ENCODE measurements around the gene PSME3IP1.

Gene PSME3IP1

DNA sequence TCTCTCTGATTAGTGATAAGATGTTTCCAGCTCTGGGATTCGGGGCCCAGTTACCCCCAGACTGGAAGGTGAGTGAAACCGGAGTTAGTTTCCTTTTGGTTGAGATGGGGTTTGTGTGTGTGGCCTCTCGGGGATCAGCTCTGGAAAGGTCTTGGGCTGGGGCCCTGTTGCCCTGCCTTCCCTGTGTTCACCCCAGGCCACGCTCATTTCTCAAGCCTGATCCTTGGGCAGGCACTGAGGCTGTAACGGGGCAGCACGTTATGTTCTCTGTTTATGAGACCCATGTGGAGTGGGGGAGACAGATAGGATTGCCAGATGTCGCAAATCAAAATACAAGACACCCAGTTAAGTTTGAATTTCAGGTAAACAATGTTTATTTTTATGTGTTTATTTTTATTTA is 58.0 kb downstream of the PSME3IP1 start:
- Mint-ChIP-seq H3K4me3 (peak overlapping the region; percentile 4 to 47), H3K9me3 (no peaks in the 10 kb centered on the region), H3K36me3 (ENCODE audit: insufficient read depth) (peaks cover 3% of the 10 kb centered on the region), H3K27ac (peak overlapping the region; percentile 56 to 89), H3K4me1 (ENCODE audit: low read depth in 2 of 2) (peaks cover 69 to 73% of the 10 kb centered on the region in 2 donors), H3K27me3 (no peaks in the 10 kb centered on the region)
- DNase-seq (no peak), ATAC-seq (replicated peaks) (no peak)

DNA sequence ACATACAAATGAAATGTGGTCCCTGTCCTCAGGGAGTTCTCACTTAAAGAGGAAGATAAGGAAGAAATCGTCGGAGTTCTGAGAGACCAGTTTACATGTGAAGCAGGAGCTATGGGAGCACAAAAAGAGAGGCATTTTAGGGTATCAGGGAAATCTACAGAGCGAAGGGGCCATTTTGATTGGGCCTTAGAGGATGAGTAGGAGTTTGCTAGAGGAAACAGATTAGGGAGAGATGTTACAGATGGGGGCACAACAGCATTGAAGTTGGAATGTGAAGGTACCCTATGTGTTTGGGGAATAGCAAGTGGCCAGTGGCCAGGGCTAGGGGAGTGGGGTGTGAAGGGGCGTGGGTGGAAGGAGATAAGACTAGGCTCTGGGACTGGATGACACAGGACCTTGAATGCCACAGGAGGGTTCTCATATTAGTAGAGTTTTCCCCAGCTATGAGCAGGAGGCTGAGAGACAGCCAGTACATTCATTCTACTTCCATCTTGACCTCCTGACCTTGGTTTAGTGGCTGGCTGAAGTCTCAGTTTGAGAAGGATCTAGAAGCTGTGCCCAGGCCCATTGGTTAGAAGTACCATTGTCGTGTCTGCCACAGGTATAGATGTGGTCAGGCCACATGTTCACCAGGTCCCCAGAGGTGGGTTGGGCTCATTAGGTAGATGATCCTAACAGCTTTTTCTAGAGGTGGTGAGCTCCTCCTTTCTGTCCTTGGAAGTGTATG is 58.6 kb downstream of the PSME3IP1 start:
- Mint-ChIP-seq H3K27me3 (no peaks in the 10 kb centered on the region), H3K27ac (peak overlapping the region; percentile 56 to 89), H3K36me3 (ENCODE audit: insufficient read depth) (peaks cover 3% of the 10 kb centered on the region), H3K9me3 (no peaks in the 10 kb centered on the region), H3K4me1 (ENCODE audit: low read depth in 2 of 2) (peaks cover 65 to 68% of the 10 kb centered on the region in 2 donors), H3K4me3 (peak overlapping the region; percentile 7 to 47)
- DNase-seq (no peak), ATAC-seq (replicated peaks) (peak; percentile 28)

DNA sequence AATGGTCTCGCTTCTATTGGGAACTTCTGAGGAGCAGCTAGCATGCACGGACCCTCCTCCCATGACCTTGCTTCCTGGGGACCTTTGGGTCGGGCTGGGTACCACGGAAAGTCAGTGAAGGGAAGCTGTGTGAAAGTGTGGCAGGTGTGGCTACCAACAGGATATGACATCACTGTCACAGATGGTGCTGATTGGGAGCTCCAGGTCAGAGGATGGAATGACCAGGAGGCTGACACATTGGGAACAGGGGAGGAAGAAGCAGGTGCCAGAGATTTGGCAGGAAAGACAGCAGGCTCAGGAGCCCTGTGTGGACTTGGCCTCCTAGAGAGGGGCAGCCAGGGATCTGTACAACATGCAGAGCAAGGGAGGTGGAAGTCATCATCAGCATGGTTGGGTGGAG is 59.4 kb downstream of the PSME3IP1 start:
- ATAC-seq (replicated peaks) (no peak), DNase-seq (no peak)
- peaks cover 3% of the 10 kb centered on the region for H3K36me3 Mint-ChIP-seq (ENCODE audit: insufficient read depth)
- peaks cover 60 to 62% of the 10 kb centered on the region in 2 donors for H3K4me1 Mint-ChIP-seq (ENCODE audit: low read depth in 2 of 2)
- no peaks in the 10 kb centered on the region for H3K27me3 Mint-ChIP-seq
- H3K4me3 Mint-ChIP-seq, result peak overlapping the region; percentile 7 to 47
- peak overlapping the region; percentile 56 to 89 for H3K27ac Mint-ChIP-seq
- no peaks in the 10 kb centered on the region for H3K9me3 Mint-ChIP-seq

DNA sequence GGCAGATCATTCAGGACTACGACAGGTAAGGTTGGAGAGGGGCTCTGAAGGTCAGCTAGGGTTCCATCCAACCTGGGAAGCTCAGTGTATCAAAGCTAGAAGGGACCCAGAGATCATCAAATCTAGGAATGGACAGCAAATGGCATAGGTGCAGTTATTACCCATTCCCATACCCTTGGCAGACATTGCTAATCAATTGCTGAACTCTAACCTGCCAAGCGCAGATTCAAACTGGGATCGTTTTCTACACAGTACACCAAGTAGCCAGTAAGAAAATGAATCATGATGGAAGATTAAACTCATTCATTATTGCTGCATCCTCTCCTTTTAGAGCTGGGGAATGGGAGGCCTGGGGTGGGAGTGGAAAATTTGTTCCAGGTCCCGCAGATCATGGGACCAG is 59.9 kb downstream of the PSME3IP1 start:
- DNase-seq (no peak), ATAC-seq (replicated peaks) (no peak)
- Mint-ChIP-seq H3K27me3 (no peaks in the 10 kb centered on the region), H3K9me3 (no peaks in the 10 kb centered on the region), H3K36me3 (ENCODE audit: insufficient read depth) (peaks cover 3% of the 10 kb centered on the region), H3K4me1 (ENCODE audit: low read depth in 2 of 2) (peaks cover 56 to 59% of the 10 kb centered on the region in 2 donors), H3K27ac (peak overlapping the region; percentile 56 to 89), H3K4me3 (peak overlapping the region in 1 of 2 donors; percentile 47)

DNA sequence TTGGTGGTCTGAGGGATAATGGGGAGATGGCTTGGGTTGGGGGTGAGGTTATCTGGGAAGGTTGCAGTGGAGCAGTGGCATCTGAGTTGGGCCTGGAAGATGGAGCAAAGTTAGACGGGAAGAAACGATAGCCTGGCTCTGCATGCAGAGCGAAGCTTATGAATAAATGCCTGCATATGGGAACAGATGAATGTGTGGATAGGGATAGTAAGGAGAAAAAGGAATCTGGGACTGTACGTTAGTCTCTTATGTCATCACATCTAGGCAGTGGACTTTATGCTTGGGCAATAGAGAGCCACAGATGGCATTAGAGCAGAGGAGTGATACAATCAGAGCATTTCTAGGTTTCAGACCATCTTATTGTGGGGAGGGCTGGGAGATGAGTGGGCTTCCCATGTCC is 60.5 kb downstream of the PSME3IP1 start:
- Mint-ChIP-seq H3K9me3 (no peaks in the 10 kb centered on the region), H3K4me3 (no peak overlapping the region), H3K27ac (peak overlapping the region in 1 of 2 donors; percentile 72), H3K27me3 (no peaks in the 10 kb centered on the region), H3K4me1 (ENCODE audit: low read depth in 2 of 2) (peaks cover 51 to 55% of the 10 kb centered on the region in 2 donors), H3K36me3 (ENCODE audit: insufficient read depth) (peaks cover 2% of the 10 kb centered on the region)
- DNase-seq (no peak), ATAC-seq (replicated peaks) (no peak)

DNA sequence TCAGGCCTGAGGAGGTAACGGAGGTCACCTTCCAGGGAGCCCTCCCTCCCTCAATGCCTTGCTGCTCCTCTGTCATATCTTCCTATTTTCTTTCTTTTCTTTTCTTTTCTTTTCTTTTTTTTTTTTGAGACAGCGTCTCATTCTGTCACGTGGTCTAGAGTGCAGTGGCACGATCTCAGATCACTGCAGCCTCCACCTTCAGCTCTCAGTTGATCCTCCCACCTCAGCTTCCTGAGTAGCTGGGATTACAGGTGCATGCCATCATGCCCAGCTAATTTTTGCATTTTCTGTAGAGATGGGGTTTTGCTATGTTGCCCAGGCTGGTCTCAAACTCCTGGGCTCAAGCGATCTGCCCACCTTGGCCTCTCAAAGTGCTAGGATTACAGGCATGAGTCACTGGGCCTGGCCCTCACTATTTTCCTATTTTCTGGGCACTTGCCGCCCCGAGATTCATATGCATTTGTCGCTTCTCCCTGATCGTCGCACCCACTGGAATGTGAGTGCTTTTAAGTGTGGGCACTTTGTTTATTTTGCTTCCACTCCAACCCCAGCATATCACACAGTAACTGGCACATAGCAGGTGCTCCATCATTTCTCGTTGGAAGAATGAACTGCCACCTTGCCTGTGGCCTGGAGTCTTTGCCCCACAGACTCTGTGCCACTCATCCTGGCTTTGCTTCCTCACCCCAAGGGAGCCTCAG is 61.7 kb downstream of the PSME3IP1 start:
- no peaks in the 10 kb centered on the region for H3K27me3 Mint-ChIP-seq
- ATAC-seq (replicated peaks), result no peak
- peak overlapping the region in 1 of 2 donors; percentile 2 for H3K4me3 Mint-ChIP-seq

DNA sequence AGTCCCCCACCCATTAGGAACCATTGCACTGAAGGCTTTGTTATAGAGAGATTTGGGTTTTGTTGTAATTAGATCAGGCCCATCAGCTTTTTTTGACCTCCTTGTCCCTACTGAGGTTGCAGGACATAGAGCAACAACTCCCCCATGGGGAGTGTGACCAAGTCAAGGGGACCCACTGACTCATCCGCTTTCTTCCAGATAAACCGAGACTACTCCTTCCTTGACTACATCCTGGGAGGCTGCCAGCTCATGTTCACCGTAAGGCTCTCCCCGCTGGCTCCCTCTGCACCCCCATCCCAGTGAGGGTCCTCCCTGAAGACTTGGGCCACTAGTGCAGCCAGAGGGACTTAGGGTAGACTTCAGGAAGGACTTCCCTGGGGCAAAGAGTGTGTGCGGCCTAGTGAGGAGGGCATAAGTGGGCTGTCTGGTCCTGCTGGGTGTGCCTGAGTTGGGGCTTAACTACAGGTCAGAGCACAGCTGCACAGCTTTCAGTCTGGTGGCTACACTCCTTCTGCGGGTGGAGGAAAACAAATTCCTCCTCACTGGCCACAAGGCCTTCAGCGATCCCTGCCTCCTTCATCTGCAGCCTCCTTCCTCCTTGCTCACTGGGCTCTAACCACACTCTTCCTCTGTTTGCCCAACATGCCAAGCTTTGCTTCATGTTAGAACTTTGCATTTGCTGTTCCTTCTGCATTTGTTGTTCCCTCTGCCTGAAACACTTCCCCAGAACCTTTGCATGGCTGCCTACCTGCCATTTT is 62.4 kb downstream of the PSME3IP1 start:
- no peak for DNase-seq
- Mint-ChIP-seq H3K27me3 (no peaks in the 10 kb centered on the region), H3K4me3 (no peak overlapping the region), H3K9me3 (no peaks in the 10 kb centered on the region), H3K4me1 (ENCODE audit: low read depth in 2 of 2) (peaks cover 34 to 37% of the 10 kb centered on the region in 2 donors), H3K36me3 (ENCODE audit: insufficient read depth) (peaks cover 2% of the 10 kb centered on the region), H3K27ac (peak overlapping the region; percentile 56 to 84)
- no peak for ATAC-seq (replicated peaks)

More for the DNA sequence above, 61.7 kb downstream of the PSME3IP1 start:
- peaks cover 41 to 44% of the 10 kb centered on the region in 2 donors for H3K4me1 Mint-ChIP-seq (ENCODE audit: low read depth in 2 of 2)
- no peaks in the 10 kb centered on the region for H3K9me3 Mint-ChIP-seq
- no peak for DNase-seq
- no peaks in the 10 kb centered on the region for H3K36me3 Mint-ChIP-seq (ENCODE audit: insufficient read depth)
- peak overlapping the region; percentile 60 to 84 for H3K27ac Mint-ChIP-seq

DNA sequence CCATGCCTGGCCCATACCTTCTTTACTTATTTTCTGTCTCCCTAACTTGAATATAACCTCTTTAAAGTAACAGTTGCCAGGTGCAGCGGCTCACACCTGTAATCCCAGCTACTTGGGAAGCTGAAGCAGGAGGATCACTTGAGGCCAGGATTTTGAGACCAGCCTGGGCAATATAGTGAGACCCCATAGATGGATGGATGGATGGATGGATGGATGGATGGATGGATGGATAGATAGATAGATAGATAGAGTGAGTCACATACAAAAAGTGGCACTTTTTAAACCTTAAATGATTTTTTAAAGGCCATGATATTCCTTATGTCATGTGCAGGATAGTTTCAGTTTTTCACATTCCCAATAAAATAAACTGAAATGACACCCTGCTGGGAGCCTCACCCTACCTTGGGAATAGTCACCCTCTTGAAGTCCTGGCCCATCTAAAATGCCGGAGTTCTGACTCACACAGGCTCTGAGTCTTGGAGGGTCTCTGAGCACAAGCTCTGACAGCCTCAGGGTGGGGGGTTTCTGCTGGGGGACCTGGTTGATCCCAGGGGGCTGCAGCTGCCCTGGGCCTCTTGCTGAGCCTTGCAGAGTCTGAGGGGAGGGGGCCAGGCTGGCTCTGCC is 67.3 kb downstream of the PSME3IP1 start:
- peaks cover 15% of the 10 kb centered on the region for H3K36me3 Mint-ChIP-seq (ENCODE audit: insufficient read depth)
- peak overlapping the region in 1 of 2 donors; percentile 79 for H3K27ac Mint-ChIP-seq
- peaks cover under 1 to 1% of the 10 kb centered on the region in 2 donors for H3K4me1 Mint-ChIP-seq (ENCODE audit: low read depth in 2 of 2)

DNA sequence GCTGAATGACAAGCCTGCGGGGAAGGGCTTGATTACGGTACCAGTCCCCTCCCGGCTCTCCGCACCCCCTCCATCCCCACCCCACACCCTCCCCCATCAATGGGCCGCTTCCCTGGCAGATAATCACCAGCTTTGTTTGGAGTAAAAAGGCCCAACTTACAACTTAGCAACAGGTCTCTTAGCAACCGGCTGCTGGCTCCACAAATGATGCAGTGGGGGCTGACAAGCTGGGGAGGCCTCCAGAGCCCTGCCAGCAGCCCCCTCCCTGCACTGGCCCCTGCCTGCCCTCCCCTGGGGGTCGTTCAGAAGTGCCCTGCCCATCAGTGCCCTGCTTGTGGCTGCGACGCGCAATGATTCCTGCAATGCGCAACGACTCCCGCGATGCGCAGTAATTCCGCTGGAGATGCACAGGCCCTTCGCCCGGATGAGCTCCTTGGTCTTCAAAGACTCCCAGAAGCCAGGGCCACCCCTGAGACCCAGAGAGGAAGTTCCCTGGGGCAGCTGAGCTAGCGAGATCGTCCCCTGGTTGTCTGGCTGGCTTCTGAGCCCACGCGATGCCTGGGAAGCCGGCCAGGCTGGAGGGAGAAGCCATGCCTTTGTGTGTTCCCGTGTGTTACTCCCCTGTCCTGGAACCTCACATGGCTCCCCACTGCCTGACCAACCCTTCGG is 70.2 kb downstream of the PSME3IP1 start:
- DNase-seq, result no peak
- no peaks in the 10 kb centered on the region for H3K9me3 Mint-ChIP-seq
- peaks cover 15% of the 10 kb centered on the region for H3K36me3 Mint-ChIP-seq (ENCODE audit: insufficient read depth)
- ATAC-seq (replicated peaks), result no peak
- no peaks in the 10 kb centered on the region for H3K4me1 Mint-ChIP-seq (ENCODE audit: low read depth in 2 of 2)
- H3K4me3 Mint-ChIP-seq, result no peak overlapping the region
- H3K27me3 Mint-ChIP-seq, result no peaks in the 10 kb centered on the region
- H3K27ac Mint-ChIP-seq, result no peak overlapping the region

More for the DNA sequence above, 67.3 kb downstream of the PSME3IP1 start:
- Mint-ChIP-seq H3K9me3 (no peaks in the 10 kb centered on the region), H3K4me3 (no peak overlapping the region), H3K27me3 (no peaks in the 10 kb centered on the region)
- DNase-seq (no peak), ATAC-seq (replicated peaks) (no peak)

DNA sequence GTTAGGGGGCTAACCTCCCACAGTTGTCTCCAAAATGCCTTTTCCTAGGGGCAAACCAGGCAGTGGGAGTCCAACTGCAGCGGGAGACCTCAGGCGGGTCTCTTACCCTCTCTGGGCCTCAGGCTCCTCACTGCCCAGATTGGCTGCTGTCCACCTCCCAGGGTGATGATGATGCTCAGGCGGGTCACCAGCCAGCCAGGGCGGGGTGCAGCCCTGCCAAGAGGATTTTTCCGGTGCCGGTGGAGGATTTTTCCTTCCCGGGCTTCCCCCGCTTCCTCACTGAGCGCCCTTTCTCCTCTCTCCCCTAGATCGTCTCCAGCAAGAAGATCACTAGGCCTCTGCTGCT is 70.7 kb downstream of the PSME3IP1 start:
- ATAC-seq (replicated peaks) (no peak), DNase-seq (no peak)
- Mint-ChIP-seq H3K9me3 (no peaks in the 10 kb centered on the region), H3K36me3 (ENCODE audit: insufficient read depth) (peaks cover 15% of the 10 kb centered on the region), H3K4me1 (ENCODE audit: low read depth in 2 of 2) (no peaks in the 10 kb centered on the region), H3K27me3 (no peaks in the 10 kb centered on the region), H3K4me3 (no peak overlapping the region), H3K27ac (no peak overlapping the region)

DNA sequence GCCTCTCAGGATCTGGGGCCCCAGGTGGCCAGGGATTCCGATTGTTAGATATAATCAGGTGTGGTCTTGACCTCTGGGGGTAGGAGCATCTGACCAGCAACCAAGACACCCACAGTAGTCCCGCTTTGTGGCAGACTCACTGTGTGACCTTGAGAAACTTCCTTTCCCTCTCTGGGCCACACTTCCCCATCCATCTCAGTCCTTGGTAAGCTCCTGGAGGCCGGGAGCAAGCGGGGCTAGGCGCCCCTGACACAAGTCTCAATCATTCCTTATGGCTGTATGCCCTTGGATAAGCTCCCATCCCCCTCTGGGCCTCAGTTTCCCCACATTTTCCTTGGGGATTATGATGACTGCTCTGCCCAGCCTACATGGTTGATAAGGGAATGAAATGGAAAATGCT is 72.2 kb downstream of the PSME3IP1 start:
- no peak overlapping the region for H3K4me3 Mint-ChIP-seq

DNA sequence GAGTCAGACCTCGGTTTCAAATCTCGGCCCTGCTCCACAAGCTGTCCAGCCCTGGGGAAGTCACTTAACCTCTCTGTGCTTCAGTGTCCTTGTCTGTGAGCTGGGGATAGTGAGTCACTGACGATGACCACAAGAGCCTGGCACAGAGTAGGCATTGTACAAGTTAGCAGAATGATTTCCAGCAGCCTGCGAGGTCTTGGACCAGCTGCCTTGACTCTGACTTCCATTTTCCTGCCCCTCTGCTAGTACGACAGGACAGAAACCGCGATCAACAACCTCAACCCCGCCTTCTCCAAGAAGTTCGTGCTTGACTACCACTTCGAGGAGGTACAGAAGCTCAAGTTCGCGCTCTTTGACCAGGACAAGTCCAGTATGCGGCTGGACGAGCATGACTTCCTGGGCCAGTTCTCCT is 72.8 kb downstream of the PSME3IP1 start:
- Mint-ChIP-seq H3K4me3 (no peak overlapping the region), H3K9me3 (no peaks in the 10 kb centered on the region)
- DNase-seq, result no peak

More for the DNA sequence above, 72.2 kb downstream of the PSME3IP1 start:
- ATAC-seq (replicated peaks), result no peak
- Mint-ChIP-seq H3K9me3 (no peaks in the 10 kb centered on the region), H3K27me3 (no peaks in the 10 kb centered on the region), H3K27ac (no peak overlapping the region), H3K4me1 (ENCODE audit: low read depth in 2 of 2) (peaks cover 0 to 2% of the 10 kb centered on the region in 2 donors), H3K36me3 (ENCODE audit: insufficient read depth) (peaks cover 15% of the 10 kb centered on the region)
- no peak for DNase-seq

More for the DNA sequence above, 72.8 kb downstream of the PSME3IP1 start:
- no peak for ATAC-seq (replicated peaks)
- Mint-ChIP-seq H3K27me3 (no peaks in the 10 kb centered on the region), H3K36me3 (ENCODE audit: insufficient read depth) (peaks cover 11% of the 10 kb centered on the region), H3K4me1 (ENCODE audit: low read depth in 2 of 2) (peaks cover 0 to 2% of the 10 kb centered on the region in 2 donors), H3K27ac (no peak overlapping the region)

All from effector memory CD8-positive, alpha-beta T cell (primary cell).